CD14-positive monocyte (primary cell): ENCODE results near the gene PPM1D. TPM values are rescaled to one million over a fixed set of nuclear protein-coding genes. Genes with fewer than 3 reads are reported as not detected.

Experiments
- DNase-seq, 3 donors: peaks; one replicate each; pipeline ENCODE4 v3.0.0-alpha.2; 2011 to 2022
- H2AFZ ChIP-seq: 2 replicates; pipeline ENCODE4 v1.6.0; 2012; ENCODE audit warnings: mild to moderate bottlenecking, low read depth, low read length, inconsistent platforms; ENCODE audit not compliant: insufficient read depth, poor library complexity, severe bottlenecking
- H3K27ac ChIP-seq, 2 donors: 1 replicate in 1 of 2; 2 replicates in 1 of 2; pipeline ENCODE4 v1.5.1; 2012 to 2013; ENCODE audit warnings: low read length in 2 of 2, control low read depth in 1 of 2, inconsistent platforms in 1 of 2, low read depth in 1 of 2, mild to moderate bottlenecking in 1 of 2
- H3K27me3 ChIP-seq, 2 donors: one replicate each; pipeline versions ENCODE4 v1.6.0 to v1.6.1; 2011 to 2013; ENCODE audit warnings: low read length in 2 of 2; ENCODE audit not compliant: control insufficient read depth in 2 of 2, insufficient read depth in 2 of 2
- H3K36me3 ChIP-seq, 2 donors: replicated peaks in 1 of 2; 1 replicate in 1 of 2; 2 replicates in 1 of 2; pipeline versions ENCODE4 v1.5.1 to v1.6.1; 2012 to 2013; ENCODE audit warnings: low read length in 2 of 2, control low read depth in 1 of 2, inconsistent platforms in 1 of 2, mild to moderate bottlenecking in 1 of 2; ENCODE audit not compliant: insufficient read depth in 2 of 2, control insufficient read depth in 1 of 2
- H3K4me1 ChIP-seq, 2 donors: 1 replicate in 1 of 2; 2 replicates in 1 of 2; pipeline versions ENCODE4 v1.5.1 to v1.6.1; 2012 to 2013; ENCODE audit warnings: low read length in 2 of 2, control low read depth in 1 of 2, inconsistent platforms in 1 of 2, mild to moderate bottlenecking in 1 of 2, moderate library complexity in 1 of 2; ENCODE audit not compliant: insufficient read depth in 2 of 2, control insufficient read depth in 1 of 2
- H3K4me2 ChIP-seq: replicated peaks from 2 replicates; pipeline ENCODE3; 2012; ENCODE audit warnings: low read length, moderate library complexity, mild to moderate bottlenecking; ENCODE audit not compliant: poor library complexity, severe bottlenecking; ENCODE audit errors: extremely low read depth
- H3K4me3 ChIP-seq, 3 experiments: fragments of 200-600 bp in 1 of 3; sonication (generic) in 1 of 3; replicated peaks in 1 of 3; 1 replicate in 2 of 3; 2 replicates in 1 of 3; pipeline ENCODE4 v1.5.1; 2011 to 2013; ENCODE audit warnings: low read length in 3 of 3, mild to moderate bottlenecking in 3 of 3, control low read depth in 2 of 3, low read depth in 2 of 3, inconsistent platforms in 1 of 3, moderate library complexity in 1 of 3
- H3K79me2 ChIP-seq: 2 replicates; pipeline ENCODE4 v1.6.0; 2012; ENCODE audit warnings: mild to moderate bottlenecking, control low read depth, inconsistent platforms, low read length, moderate library complexity; ENCODE audit not compliant: insufficient read depth
- H3K9ac ChIP-seq: 2 replicates; pipeline ENCODE4 v1.6.0; 2017; ENCODE audit warnings: low read length, mild to moderate bottlenecking; ENCODE audit not compliant: insufficient read depth, poor library complexity, severe bottlenecking
- H3K9me3 ChIP-seq, 2 donors: replicated peaks in 1 of 2; 1 replicate in 1 of 2; 2 replicates in 1 of 2; pipeline versions ENCODE4 v1.5.1 to v1.6.1; 2012 to 2013; ENCODE audit warnings: low read length in 2 of 2, control low read depth in 1 of 2; ENCODE audit not compliant: control insufficient read depth in 1 of 2, insufficient read depth in 1 of 2
- H4K20me1 ChIP-seq: 2 replicates; pipeline ENCODE4 v1.6.0; 2012; ENCODE audit warnings: mild to moderate bottlenecking, low read length, control low read depth, moderate library complexity; ENCODE audit not compliant: insufficient read depth
- H3K27ac Mint-ChIP-seq, 7 donors: one replicate each; pipeline ENCODE4 v1.8.0; 2020; ENCODE audit warnings: mild to moderate bottlenecking in 7 of 7, mixed read lengths in 7 of 7, moderate library complexity in 6 of 7, inconsistent platforms in 2 of 7
- H3K27me3 Mint-ChIP-seq, 3 donors: one replicate each; pipeline ENCODE4 v1.8.0; 2021 to 2022; ENCODE audit warnings: low read depth in 3 of 3, mild to moderate bottlenecking in 3 of 3, mixed read lengths in 3 of 3, moderate library complexity in 3 of 3, inconsistent platforms in 1 of 3
- H3K36me3 Mint-ChIP-seq, 2 donors: one replicate each; pipeline ENCODE4 v1.8.0; 2020; ENCODE audit warnings: mixed read lengths in 2 of 2, inconsistent platforms in 1 of 2, mild to moderate bottlenecking in 1 of 2
- H3K4me1 Mint-ChIP-seq: one replicate; pipeline ENCODE4 v1.8.0; 2020; ENCODE audit warnings: mild to moderate bottlenecking, mixed read lengths
- H3K4me3 Mint-ChIP-seq, 2 donors: one replicate each; pipeline ENCODE4 v1.8.0; 2020; ENCODE audit warnings: mild to moderate bottlenecking in 2 of 2, mixed read lengths in 2 of 2, moderate library complexity in 1 of 2
- H3K9me3 Mint-ChIP-seq, 7 donors: one replicate each; pipeline ENCODE4 v1.8.0; 2020 to 2022; ENCODE audit warnings: mixed read lengths in 7 of 7, mild to moderate bottlenecking in 6 of 7, moderate library complexity in 6 of 7, inconsistent platforms in 2 of 7
- WGBS: methylation state at CpG from one replicate; pipeline ENCODE4 v1.1.5; 2013; ENCODE audit warnings: missing lambda C conversion rate; ENCODE audit not compliant: insufficient coverage; 5-methylcytosine and 5-hydroxymethylcytosine counted together
- intact Hi-C, 2 donors: fragments of 100-400 bp; cut with micrococcal nuclease; formaldehyde crosslinking; loops; one replicate each; pipeline versions ENCODE4 v1.15.0 to v1.15.1; 2023
- polyA plus RNA-seq, 3 donors: library from polyadenylated mRNA; depleted of rRNA in 1 of 3; unstranded in 2 of 3; stranded (reverse) in 1 of 3; fragments of 300-500 nt in 2 of 3; fragments of >200 nt in 1 of 3; fragmentation: Illumina TruSeq in 2 of 3; gene quantifications; 1 replicate in 2 of 3; 2 replicates in 1 of 3; pipeline ENCODE4 v1.2.3, GENCODE V29; 2012 to 2021
- small RNA-seq: library from RNA; depleted of rRNA; stranded (forward); fragments of <200 nt; gene quantifications from one replicate; pipeline ENCODE3, GENCODE V24; 2012; ENCODE audit warnings: low read depth; ENCODE audit not compliant: insufficient read length
- TF ChIP-seq, protein P1 (sequence below): fragments of 200-600 bp; IDR thresholded peaks from one replicate; pipeline ENCODE4 v1.8.0; 2022; ENCODE audit warnings: antibody characterized with exemption, mild to moderate bottlenecking

The PPM1D gene
- polyA plus RNA-seq, 3 donors, result 4.7 to 7.3 (median 7.2) TPM

DNA sequence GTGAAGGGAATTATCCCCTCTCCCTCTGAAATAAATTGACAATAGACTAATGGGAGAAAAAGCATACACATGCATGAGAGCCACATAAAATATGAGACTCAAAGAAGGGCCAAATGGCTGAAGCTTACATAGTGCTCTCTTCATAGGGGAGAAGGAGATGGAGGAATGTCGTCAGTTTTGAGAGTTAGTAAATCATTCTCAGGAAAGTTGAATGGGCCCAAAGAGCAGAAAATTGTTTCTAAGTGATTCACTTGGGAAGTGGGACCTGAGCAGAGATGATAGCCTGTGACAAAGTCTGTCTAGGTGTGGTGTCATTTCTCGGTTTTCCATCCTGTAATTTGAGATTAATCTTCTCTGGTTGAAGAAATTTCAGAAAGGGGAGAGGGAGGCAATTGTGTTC lies 112.7 kb downstream of the PPM1D start:
- Histone ChIP-seq H4K20me1 (no peaks in the 10 kb centered on the region), H3K9me3 (no peaks in the 10 kb centered on the region), H3K9ac (no peak overlapping the region), H3K27ac (no peak overlapping the region), H3K27me3 (no peaks in the 10 kb centered on the region), H3K4me2 (no peak overlapping the region), H3K79me2 (no peaks in the 10 kb centered on the region), H2AFZ (no peak overlapping the region), H3K4me1 (no peaks in the 10 kb centered on the region), H3K36me3 (peaks cover 5 to 19% of the 10 kb centered on the region in 2 donors), H3K4me3 (no peak overlapping the region)
- Mint-ChIP-seq H3K27ac (no peak overlapping the region), H3K27me3 (peaks cover 0 to 1% (median 0%) of the 10 kb centered on the region in 3 donors), H3K9me3 (peaks cover 0 to 3% (median 0%) of the 10 kb centered on the region in 7 donors), H3K4me3 (no peak overlapping the region), H3K4me1 (no peaks in the 10 kb centered on the region), H3K36me3 (peaks cover 27 to 32% of the 10 kb centered on the region in 2 donors)
- TF ChIP-seq, protein P1, sequence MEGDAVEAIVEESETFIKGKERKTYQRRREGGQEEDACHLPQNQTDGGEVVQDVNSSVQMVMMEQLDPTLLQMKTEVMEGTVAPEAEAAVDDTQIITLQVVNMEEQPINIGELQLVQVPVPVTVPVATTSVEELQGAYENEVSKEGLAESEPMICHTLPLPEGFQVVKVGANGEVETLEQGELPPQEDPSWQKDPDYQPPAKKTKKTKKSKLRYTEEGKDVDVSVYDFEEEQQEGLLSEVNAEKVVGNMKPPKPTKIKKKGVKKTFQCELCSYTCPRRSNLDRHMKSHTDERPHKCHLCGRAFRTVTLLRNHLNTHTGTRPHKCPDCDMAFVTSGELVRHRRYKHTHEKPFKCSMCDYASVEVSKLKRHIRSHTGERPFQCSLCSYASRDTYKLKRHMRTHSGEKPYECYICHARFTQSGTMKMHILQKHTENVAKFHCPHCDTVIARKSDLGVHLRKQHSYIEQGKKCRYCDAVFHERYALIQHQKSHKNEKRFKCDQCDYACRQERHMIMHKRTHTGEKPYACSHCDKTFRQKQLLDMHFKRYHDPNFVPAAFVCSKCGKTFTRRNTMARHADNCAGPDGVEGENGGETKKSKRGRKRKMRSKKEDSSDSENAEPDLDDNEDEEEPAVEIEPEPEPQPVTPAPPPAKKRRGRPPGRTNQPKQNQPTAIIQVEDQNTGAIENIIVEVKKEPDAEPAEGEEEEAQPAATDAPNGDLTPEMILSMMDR, result no peak
- DNase-seq, result no peak
- intact Hi-C loops, result no loop called here
- 100% methylated on average over 2 of the region's 2 CpGs for WGBS

DNA sequence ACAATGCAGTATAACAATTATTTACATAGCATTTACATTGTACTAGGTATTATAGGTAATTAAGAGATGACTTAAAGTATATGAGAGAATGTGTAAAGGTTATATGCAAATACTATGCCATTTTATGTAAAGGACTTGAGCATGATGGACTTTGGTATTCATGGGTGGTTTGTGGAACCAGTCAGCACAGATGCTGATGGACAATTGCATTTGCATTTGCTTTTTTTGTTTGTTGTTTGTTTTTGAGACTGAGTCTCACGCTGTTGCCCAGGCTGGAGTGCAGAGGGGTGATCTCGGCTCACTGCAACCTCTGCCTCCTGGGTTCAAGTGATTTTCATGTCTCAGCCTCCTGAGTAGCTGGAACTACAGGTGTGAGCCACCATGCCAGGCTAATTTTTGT lies 113.6 kb downstream of the PPM1D start:
- Histone ChIP-seq H4K20me1 (no peaks in the 10 kb centered on the region), H3K36me3 (peaks cover 5 to 17% of the 10 kb centered on the region in 2 donors), H3K4me3 (no peak overlapping the region), H3K27me3 (no peaks in the 10 kb centered on the region), H3K27ac (no peak overlapping the region), H3K9me3 (no peaks in the 10 kb centered on the region), H3K9ac (no peak overlapping the region), H3K79me2 (no peaks in the 10 kb centered on the region), H3K4me1 (no peaks in the 10 kb centered on the region), H2AFZ (no peak overlapping the region), H3K4me2 (no peak overlapping the region)
- Mint-ChIP-seq H3K36me3 (peaks cover 25 to 26% of the 10 kb centered on the region in 2 donors), H3K9me3 (peaks cover 0 to 3% (median 0%) of the 10 kb centered on the region in 7 donors), H3K27ac (no peak overlapping the region), H3K4me1 (no peaks in the 10 kb centered on the region), H3K4me3 (no peak overlapping the region), H3K27me3 (peaks cover 0 to 1% (median 0%) of the 10 kb centered on the region in 3 donors)
- intact Hi-C loops, result no loop called here
- DNase-seq, result no peak
- TF ChIP-seq, protein P1, result no peak
- 100% methylated on average over 2 of the region's 2 CpGs for WGBS

Small RNAs within 50 kb of the gene (small RNA-seq; reads per million reads assigned to genes)
- gene AC011921.2 (not detected), gene RN7SL606P (not detected), gene RNU6-623P (not detected)

Other genes with a start within 250 kb of the PPM1D start
- 10 to 100 TPM; 10.1 to 26.6 (median 16.6) TPM for gene USP32, start 208.1 kb upstream of the PPM1D start, polyA plus RNA-seq
- gene CHCT1, start 177.7 kb upstream of the PPM1D start, polyA plus RNA-seq, result under 1 TPM in 1 of 3 donors, not detected in 2; 0.89 TPM
- 10 to 100 TPM in 2 of 3 donors, 1 to 10 TPM in 1; 6.4 to 14.7 (median 10.4) TPM for gene APPBP2, start 74.0 kb upstream of the PPM1D start, polyA plus RNA-seq
- 10 to 100 TPM; 10.3 to 19.1 (median 14.7) TPM for gene BCAS3, start 77.7 kb downstream of the PPM1D start, polyA plus RNA-seq